WTC11 (cell line): Measurements from ENCODE around the gene LRRC23. TPM values are rescaled to one million over a fixed set of nuclear protein-coding genes. Genes with fewer than 3 reads are reported as not detected.
A peak's percentile ranks its signal among the peaks of the same experiment; 100 is the strongest.

Source experiments
- AFF4 ChIP-seq: sonication (generic); formaldehyde crosslinking; IDR thresholded peaks from 2 replicates; pipeline ENCODE4 v1.8.1; 2023; ENCODE audit warnings: mild to moderate bottlenecking, missing genetic modification reagents, borderline replicate concordance
- ARID4B ChIP-seq: sonication (generic); formaldehyde crosslinking; IDR thresholded peaks from 2 replicates; pipeline ENCODE4 v1.8.0; 2023; ENCODE audit warnings: missing genetic modification reagents, mild to moderate bottlenecking, borderline replicate concordance
- E2F5 ChIP-seq: sonication (generic); formaldehyde crosslinking; IDR thresholded peaks from 2 replicates; pipeline ENCODE4 v1.8.1; 2022; ENCODE audit warnings: mild to moderate bottlenecking, moderate library complexity, missing genetic modification reagents
- ERG ChIP-seq: fragments of 250-450 bp; sonication (Bioruptor Pico); IDR thresholded peaks from 2 replicates; pipeline ENCODE4 v1.8.0; 2021; ENCODE audit warnings: mild to moderate bottlenecking
- FOXJ3 ChIP-seq: sonication (generic); formaldehyde crosslinking; IDR thresholded peaks from 2 replicates; pipeline ENCODE4 v1.9.0; 2021; ENCODE audit warnings: missing genetic modification reagents, mild to moderate bottlenecking, borderline replicate concordance
- FOXP4 ChIP-seq: sonication (generic); formaldehyde crosslinking; IDR thresholded peaks from 2 replicates; pipeline ENCODE4 v1.8.0; 2022; ENCODE audit warnings: mild to moderate bottlenecking, missing genetic modification reagents
- HMGXB4 ChIP-seq: sonication (generic); formaldehyde crosslinking; IDR thresholded peaks from 2 replicates; pipeline ENCODE4 v1.8.1; 2023; ENCODE audit warnings: mild to moderate bottlenecking, moderate library complexity, missing genetic modification reagents
- IRF2 ChIP-seq: sonication (generic); formaldehyde crosslinking; IDR thresholded peaks from 2 replicates; pipeline ENCODE4 v1.8.0; 2022; ENCODE audit warnings: low read depth, missing genetic modification reagents, borderline replicate concordance
- JAZF1 ChIP-seq: fragments of 250-450 bp; sonication (Bioruptor Pico); IDR thresholded peaks from 2 replicates; pipeline ENCODE4 v1.9.0; 2021; ENCODE audit warnings: moderate library complexity, mild to moderate bottlenecking, inconsistent platforms
- MYBL2 ChIP-seq: sonication (generic); formaldehyde crosslinking; IDR thresholded peaks from 2 replicates; pipeline ENCODE4 v1.8.1; 2023; ENCODE audit warnings: mild to moderate bottlenecking, moderate library complexity, missing genetic modification reagents
- NFATC4 ChIP-seq: fragments of 250-450 bp; sonication (Bioruptor Pico); IDR thresholded peaks from 2 replicates; pipeline ENCODE4 v1.9.0; 2021; ENCODE audit warnings: mild to moderate bottlenecking
- NR3C1 ChIP-seq: sonication (generic); formaldehyde crosslinking; conservative IDR thresholded peaks from 2 replicates; pipeline ENCODE4 v1.8.1; 2023; ENCODE audit warnings: low read depth, mild to moderate bottlenecking, missing genetic modification reagents
- PRRX2 ChIP-seq: fragments of 250-450 bp; sonication (Bioruptor Pico); IDR thresholded peaks from 2 replicates; pipeline ENCODE4 v1.8.0; 2021; ENCODE audit warnings: mild to moderate bottlenecking
- SOX15 ChIP-seq: fragments of 250-450 bp; sonication (Bioruptor Pico); IDR thresholded peaks from 2 replicates; pipeline ENCODE4 v1.9.0; 2021; ENCODE audit warnings: mild to moderate bottlenecking
- TEAD4 ChIP-seq: sonication (generic); formaldehyde crosslinking; IDR thresholded peaks from 2 replicates; pipeline ENCODE4 v1.8.0; 2022; ENCODE audit warnings: mild to moderate bottlenecking, missing genetic modification reagents
- USF2 ChIP-seq: sonication (generic); formaldehyde crosslinking; IDR thresholded peaks from 2 replicates; pipeline ENCODE4 v1.8.1; 2023; ENCODE audit warnings: mild to moderate bottlenecking, missing genetic modification reagents, moderate library complexity
- ZNF121 ChIP-seq: sonication (generic); formaldehyde crosslinking; IDR thresholded peaks from 2 replicates; pipeline ENCODE4 v1.8.0; 2023; ENCODE audit warnings: missing genetic modification reagents
- ZNF263 ChIP-seq: sonication (generic); formaldehyde crosslinking; IDR thresholded peaks from 2 replicates; pipeline ENCODE4 v1.8.1; 2022; ENCODE audit warnings: low read depth, mild to moderate bottlenecking, moderate library complexity, missing genetic modification reagents
- ZNF317 ChIP-seq: sonication (generic); formaldehyde crosslinking; IDR thresholded peaks from 2 replicates; pipeline ENCODE4 v1.8.1; 2023; ENCODE audit warnings: low read depth, mild to moderate bottlenecking, moderate library complexity, missing genetic modification reagents, borderline replicate concordance
- ZNF396 ChIP-seq: fragments of 250-450 bp; sonication (Bioruptor Pico); IDR thresholded peaks from 2 replicates; pipeline ENCODE4 v1.8.0; 2021; ENCODE audit warnings: mild to moderate bottlenecking, moderate library complexity, borderline replicate concordance
- ZNF512 ChIP-seq: sonication (generic); formaldehyde crosslinking; IDR thresholded peaks from 2 replicates; pipeline ENCODE4 v1.8.1; 2022; ENCODE audit warnings: missing genetic modification reagents, borderline replicate concordance
- total RNA-seq: library from RNA; stranded (reverse); gene quantifications from 3 replicates; pipeline ENCODE4 v1.2.3, GENCODE V29; 2021

LRRC23 gene
- total RNA-seq, 1 experiment from 2014 or later: 3.1 TPM

- TF ChIP-seq ARID4B (CRISPR knock-in tag) (peak; percentile 88), E2F5 (no peak), ZNF396 (CRISPR knock-in tag) (no peak), FOXJ3 (CRISPR knock-in tag) (no peak), ZNF263 (CRISPR knock-in tag) (no peak; the same call in 1 of the 2 replicates), AFF4 (CRISPR knock-in tag) (no peak), FOXP4 (CRISPR knock-in tag) (peak; percentile 23; the same call in 1 of the 2 replicates), MYBL2 (CRISPR knock-in tag) (peak; percentile 89), HMGXB4 (CRISPR knock-in tag) (no peak), TEAD4 (CRISPR knock-in tag) (no peak; the same call in 1 of the 2 replicates), JAZF1 (CRISPR knock-in tag) (no peak), ERG (CRISPR knock-in tag) (peak; percentile 99), NFATC4 (peak; percentile 100), IRF2 (peak; percentile 85), USF2 (CRISPR knock-in tag) (no peak; the same call in 1 of the 2 replicates), ZNF512 (no peak), ZNF121 (CRISPR knock-in tag) (no peak), PRRX2 (CRISPR knock-in tag) (peak; percentile 100), SOX15 (CRISPR knock-in tag) (peak; percentile 90), ZNF317 (CRISPR knock-in tag) (0 out of 2 replicates have a peak, but pooled peaks have one; percentile 24), NR3C1 (CRISPR knock-in tag) (no peak)
Measured at GRCh38 chr12:6943722-6944380, 39.2 kb downstream of the LRRC23 start, which contains the start of the genes C12orf57 and RNU7-1 (continued).
